DMS153 treated with DMSO at 0.1 percent for 48 hours (cell line): ENCODE results near the gene SAMD4B.
A peak's percentile ranks its signal among the peaks of the same experiment; 100 is the strongest.

Source experiments
- DNase-seq: peaks from one replicate; lab custom pipeline; 2025; ENCODE audit not compliant: unreplicated experiment; lab: John Stamatoyannopoulos, UW

SAMD4B gene

DNA sequence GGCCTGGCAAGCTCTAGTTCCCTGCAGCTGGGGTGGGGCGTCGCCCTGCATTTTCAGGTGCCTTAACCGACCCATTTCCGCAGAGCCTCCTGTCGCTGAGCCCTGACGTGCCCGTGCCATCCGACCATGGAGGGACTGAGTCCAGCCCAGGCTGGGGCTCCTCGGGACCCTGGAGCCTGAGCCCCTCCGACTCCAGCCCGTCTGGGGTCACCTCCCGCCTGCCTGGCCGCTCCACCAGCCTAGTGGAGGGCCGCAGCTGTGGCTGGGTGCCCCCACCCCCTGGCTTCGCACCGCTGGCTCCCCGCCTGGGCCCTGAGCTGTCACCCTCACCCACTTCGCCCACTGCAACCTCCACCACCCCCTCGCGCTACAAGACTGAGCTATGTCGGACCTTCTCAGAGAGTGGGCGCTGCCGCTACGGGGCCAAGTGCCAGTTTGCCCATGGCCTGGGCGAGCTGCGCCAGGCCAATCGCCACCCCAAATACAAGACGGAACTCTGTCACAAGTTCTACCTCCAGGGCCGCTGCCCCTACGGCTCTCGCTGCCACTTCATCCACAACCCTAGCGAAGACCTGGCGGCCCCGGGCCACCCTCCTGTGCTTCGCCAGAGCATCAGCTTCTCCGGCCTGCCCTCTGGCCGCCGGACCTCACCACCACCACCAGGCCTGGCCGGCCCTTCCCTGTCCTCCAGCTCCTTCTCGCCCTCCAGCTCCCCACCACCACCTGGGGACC lies 65.6 kb downstream of the SAMD4B start:
- no peak for DNase-seq

DNA sequence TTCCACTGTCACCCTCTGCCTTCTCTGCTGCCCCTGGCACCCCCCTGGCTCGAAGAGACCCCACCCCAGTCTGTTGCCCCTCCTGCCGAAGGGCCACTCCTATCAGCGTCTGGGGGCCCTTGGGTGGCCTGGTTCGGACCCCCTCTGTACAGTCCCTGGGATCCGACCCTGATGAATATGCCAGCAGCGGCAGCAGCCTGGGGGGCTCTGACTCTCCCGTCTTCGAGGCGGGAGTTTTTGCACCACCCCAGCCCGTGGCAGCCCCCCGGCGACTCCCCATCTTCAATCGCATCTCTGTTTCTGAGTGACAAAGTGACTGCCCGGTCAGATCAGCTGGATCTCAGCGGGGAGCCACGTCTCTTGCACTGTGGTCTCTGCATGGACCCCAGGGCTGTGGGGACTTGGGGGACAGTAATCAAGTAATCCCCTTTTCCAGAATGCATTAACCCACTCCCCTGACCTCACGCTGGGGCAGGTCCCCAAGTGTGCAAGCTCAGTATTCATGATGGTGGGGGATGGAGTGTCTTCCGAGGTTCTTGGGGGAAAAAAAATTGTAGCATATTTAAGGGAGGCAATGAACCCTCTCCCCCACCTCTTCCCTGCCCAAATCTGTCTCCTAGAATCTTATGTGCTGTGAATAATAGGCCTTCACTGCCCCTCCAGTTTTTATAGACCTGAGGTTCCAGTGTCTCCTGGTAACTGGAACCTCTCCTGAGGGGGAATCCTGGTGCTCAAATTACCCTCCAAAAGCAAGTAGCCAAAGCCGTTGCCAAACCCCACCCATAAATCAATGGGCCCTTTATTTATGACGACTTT lies 66.4 kb downstream of the SAMD4B start:
- peak; percentile 18 for DNase-seq

DNA sequence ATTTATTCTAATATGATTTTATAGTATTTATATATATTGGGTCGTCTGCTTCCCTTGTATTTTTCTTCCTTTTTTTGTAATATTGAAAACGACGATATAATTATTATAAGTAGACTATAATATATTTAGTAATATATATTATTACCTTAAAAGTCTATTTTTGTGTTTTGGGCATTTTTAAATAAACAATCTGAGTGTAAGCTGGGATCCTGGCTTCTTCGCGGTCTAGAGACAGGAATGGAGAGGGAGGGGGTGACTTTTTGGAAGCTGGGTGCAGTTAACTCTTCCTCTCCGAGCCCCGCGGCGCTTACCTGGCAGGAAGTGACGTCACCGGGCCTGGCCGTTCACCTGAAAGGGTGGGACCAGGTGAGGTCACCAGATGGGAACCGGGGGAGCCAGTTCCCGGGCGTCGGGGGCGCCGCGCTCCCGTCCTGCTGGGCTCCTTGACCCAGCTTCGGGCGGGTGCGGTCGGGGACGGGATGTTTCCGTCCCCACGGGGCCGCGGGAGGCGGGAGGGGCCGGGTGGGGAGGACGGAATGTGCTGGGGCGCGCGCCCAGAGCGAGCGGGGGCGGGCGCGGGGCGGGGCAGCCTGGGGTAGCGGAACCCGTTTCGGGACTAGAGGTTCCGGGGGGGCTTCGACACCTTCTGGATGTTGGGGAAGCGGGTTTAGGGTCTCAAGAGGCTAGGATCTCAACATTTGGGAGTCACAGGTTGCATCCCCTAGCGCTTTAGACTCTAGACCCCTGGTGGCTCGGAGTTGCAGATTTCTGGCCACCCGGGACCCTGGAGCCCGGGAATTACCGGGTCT lies 67.2 kb downstream of the SAMD4B start:
- DNase-seq: peak; percentile 83

DNA sequence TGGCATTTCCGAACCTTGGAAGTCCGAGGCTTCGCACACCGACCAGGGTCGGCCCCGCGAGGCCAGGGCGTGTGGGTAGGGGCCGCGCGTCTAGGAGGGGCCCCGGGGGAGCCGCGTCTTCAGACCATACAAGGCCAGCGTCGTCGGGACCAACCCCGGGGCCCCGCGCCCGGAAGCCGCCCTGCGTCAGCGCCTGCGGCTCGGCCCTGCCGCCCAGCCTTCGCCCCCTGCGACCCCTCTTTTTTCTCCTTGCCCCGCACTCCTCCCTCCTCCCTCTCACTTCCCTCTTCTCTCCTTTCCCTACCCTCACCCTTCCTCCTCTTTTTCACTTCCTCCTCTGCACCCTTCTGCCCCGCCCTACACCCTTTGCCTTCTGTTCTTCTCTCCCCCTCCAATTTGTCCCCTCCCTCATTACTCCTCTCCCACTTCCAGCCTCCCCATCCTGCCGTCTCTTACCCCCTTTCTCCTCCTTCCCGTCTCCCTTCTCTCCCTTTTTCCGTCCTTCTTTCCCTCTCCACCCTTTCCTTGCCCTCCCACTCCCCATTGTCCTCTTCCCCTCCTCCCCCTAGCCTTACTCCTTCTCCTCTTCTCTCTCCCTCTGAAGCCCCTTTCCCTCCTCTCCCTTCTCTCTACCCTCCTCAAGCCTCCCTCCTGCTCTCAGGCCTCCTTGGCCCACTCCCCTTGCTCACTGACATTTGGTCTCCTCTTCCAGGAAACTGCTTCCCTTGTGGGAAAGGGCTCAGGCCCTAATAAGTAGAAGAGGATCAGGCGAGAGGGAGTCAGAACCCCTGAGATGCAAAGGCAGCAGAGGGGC lies 68.0 kb downstream of the SAMD4B start:
- DNase-seq: no peak

DNA sequence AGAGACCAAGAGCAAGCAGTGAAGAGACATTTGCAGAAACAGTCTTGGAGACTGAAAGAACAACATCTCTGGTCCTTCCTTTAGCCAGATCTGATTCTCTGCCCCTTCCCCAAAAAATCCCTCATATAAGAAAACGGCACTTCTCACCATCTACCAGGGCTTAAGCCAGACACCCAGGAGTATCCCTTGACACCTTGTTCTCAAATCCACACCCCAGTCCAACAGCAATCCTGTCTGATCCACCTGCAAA lies 68.5 kb downstream of the SAMD4B start:
- no peak for DNase-seq

DNA sequence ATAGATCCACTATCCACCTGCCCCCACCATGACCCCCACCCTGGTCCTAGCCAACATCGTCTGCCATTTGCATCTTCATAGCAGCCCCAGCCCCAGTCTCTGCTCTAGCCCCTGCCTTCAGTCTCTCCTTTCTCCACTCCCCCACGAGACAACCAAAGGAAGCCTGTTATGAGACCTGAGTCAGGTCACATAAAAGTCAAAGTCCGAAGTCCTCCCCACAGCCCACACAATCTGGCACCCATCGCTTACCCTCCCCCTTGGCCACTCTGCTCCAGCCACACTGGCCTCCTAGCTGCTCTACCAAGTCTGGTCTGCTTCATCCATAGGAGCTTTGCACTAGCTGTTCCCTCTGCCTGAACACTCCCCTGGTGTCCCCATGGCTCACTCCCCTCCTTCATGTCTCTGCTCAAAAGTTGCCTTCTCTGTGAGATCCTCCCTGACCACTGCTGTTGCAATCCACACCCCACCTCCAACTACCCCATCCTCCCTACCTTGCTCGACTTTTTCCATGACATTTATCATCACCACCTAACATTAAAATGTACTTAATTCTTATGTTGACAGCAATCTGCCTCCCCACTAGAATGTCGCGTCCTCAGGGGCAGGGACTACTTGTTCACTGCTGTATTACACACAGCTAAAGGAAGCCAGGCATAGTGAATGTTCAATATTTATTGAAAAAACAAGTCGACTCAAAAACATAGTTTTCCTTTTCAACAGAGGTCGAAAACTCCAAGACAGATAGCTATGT lies 69.0 kb downstream of the SAMD4B start:
- no peak for DNase-seq

DNA sequence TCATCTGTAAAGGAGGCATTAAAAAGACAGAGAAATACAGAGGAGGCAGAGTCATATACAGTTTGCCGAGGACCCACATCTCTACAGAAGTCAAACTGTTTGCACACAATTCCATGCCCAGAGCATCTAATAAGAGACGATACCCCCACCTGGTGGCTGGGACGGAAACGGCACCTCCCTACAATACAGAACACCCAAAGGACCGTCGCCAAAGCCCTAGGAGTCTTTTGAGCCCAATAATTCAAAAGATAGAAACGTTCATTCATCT lies 69.5 kb downstream of the SAMD4B start:
- peak; percentile 93 for DNase-seq

DNA sequence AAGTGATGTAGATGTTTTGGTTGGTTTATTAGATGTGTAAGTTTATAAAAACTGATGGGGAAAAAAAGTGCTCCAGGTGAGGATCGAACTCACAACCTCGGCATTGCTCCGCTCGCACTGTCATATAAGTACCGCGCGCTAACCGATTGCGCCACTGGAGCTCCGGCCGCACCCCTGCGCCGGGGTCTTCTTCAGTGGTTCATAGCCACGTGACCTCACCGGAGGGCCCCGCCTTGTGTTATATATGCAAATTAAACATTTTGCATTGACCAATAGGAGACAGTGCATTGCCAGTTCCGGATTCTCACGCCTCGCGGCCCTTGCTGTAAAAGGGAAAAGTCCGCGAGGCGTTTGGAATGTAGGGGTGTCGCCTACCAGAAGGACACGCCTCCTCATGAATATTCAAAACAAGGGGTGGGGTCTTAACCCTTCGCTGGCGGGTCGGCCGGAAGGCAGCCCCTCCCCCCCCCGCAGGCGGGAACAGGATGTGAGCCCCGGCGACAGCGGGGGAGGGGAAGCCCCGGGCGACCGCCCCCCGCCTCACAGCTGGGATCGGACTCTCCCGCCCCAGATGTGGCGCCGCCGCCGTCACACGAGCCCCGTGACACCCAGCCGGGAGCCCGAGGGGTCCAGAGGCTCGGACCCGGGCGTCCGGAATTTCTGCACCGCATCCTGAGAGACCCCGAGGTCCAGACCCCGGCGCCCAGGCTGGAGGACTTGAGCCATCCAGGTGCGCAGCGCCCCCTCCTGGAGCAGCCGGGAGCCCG lies 70.1 kb downstream of the SAMD4B start, which contains the start of gene PLEKHG2:
Gene PLEKHG2 (plus strand): TSS at position 570 of the 767 bp plus-strand sequence. CDS start 1,418 bp downstream, outside the sequence.
- peak; percentile 96 for DNase-seq

DNA sequence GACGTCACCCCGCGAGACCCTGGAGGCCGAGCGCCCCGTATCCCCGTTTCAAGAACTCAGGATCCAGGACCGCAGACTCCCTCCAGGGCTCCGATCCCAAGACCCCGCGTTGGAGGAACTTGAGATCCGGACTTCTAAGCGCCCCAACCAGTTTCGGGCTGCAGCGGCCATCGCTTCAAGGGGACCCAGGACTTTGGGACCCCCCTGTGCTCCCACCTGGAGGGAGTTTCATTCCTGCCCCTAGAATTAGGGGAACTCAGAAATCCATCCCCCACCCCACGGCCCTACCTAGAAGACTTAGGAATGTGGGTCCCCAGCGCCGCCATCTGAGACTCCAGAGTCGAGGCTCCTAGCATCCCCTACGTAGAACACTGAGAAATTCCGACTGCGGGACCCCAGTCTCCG lies 70.6 kb downstream of the SAMD4B start:
- DNase-seq: no peak

DNA sequence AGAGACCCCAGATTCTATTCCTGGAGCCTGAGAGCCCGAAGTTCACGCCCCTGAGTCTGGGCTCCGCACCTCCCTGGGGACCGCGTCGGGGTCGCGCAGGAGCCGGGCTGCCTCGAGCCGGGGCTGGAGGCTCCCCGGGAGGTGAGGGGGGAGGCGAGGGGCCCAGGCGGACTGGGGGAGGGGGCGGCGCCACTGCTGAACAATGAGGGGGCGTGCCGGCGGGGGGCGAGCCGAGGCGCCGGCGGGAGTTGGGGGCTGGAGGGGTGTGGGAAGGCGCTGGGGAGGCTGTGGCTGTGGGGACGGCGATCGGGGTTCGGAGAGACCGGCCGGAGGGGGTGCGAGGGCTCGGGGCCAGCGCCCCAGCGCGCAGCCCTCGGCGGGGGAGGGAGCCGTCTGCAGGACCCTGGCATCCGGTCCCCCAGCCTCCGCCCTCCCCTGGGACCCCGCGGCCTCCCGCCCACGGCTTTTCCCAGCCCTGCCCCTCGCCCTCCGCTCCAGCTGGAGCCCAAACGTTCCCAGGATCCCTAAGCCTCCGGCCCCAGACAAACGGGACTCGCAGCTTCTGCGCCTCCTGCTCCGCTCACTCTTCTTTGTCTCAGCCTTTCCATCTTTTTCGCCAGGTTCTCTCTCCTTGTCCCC lies 71.2 kb downstream of the SAMD4B start:
- DNase-seq: peak; percentile 14

DNA sequence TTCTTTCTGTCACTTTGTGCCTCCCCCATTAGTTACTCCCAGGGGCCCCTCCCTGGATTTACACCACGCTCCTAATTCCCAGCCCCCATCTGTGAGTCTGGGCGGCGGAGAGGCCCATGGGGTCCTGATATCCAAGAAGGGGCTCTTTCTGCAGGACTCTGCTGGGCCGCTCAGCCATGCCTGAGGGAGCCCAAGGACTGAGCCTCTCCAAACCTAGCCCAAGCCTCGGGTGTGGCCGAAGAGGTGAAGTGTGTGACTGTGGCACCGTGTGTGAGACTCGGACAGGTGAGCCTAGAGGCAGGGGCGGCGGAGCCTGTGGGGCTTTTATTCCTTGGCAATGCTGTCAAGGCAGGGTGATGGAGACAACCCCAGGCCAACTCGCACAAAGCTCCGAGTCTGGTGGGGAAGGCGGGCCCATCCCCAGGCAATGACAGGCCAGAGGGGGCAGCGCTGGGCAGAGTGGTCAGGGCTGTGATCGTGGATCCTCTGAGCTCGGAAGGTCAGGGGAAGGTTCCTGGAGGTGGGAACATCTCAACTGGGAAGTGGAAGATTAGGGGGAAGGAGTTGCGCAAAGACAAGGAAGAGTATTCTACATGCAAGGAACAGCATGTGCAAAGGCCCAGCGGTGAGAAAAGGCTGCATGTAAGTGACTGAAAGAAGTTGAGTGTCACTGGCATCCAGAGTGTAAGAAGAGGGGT lies 71.8 kb downstream of the SAMD4B start:
- no peak for DNase-seq

DNA sequence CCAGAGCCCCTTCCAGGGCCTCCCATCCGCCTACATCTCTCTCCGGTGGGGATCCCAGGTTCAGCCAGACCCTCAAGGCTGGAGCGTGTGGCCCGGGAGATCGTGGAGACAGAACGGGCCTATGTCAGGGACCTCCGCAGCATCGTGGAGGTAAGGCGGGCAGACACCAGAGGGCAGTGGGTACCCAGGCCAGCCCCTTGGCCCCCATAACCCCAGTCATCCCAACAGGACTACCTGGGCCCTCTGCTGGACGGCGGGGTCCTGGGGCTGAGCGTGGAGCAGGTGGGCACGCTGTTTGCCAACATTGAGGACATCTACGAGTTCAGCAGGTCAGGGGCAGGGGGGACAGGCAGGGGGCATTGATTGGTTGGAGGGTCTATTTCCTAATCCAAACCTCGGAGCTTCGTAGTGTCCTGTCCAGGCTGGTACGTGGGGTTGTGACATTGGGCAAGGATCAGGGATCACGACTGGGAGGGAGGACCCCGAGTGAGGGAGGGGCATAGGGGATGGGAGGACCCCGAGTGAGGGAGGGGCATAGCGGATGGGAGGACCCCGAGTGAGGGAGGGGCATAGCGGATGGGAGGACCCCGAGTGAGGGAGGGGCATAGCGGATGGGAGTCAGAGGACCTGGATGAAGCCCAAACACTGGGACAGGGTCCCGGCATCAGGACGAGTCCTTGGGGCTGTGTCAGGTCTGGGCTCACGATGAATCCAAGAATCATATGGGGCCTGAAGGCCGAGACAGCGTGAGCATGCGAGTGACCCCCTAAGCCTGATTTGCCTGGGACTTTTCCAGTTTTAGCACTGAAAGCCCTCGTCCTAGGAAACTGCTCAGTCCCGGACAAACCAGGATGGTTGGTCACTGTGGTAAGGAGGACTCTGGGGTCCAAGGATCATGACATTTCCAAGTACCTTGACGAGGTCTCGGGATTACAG lies 73.2 kb downstream of the SAMD4B start:
- DNase-seq: no peak

DNA sequence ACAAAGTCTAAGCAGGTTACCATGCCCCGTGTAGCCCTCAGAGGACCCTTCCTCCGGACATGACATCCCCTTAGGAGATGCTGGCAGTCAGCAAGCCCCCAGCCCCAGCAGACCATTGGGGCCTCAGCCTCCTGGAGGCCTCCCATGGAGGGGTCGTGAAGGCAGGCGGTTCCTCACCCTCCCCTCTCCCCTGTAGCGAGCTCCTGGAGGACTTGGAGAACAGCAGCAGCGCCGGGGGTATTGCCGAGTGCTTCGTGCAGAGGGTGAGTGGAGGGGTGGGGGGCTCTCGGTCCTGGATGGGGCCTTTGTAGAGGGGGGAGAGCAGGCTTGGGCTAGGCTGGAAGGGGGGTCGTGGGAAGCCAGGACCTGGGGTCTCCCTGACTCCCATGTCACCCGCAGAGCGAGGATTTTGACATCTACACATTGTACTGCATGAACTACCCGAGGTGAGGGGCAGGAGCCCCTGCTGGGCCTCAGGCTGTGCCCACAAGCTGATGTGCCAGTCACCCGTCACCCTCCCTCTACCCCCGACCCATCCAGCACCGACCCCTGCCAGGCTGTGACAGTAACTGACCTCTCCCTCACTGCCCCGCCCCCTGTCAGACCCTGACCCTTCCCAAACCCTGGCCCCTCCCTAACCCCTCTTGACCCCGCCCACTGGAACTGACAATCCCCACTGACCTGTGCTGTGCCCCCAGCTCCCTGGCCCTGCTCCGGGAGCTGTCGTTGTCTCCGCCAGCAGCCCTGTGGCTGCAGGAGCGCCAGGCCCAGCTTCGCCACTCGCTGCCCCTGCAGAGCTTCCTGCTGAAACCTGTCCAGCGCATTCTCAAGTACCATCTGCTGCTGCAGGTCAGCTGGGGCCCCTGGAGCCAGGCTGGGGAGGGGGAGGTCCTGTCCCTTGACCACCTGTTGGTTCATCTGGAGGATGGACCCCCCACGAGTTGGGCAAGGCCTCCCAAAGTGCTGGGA lies 74.2 kb downstream of the SAMD4B start:
- DNase-seq: no peak

DNA sequence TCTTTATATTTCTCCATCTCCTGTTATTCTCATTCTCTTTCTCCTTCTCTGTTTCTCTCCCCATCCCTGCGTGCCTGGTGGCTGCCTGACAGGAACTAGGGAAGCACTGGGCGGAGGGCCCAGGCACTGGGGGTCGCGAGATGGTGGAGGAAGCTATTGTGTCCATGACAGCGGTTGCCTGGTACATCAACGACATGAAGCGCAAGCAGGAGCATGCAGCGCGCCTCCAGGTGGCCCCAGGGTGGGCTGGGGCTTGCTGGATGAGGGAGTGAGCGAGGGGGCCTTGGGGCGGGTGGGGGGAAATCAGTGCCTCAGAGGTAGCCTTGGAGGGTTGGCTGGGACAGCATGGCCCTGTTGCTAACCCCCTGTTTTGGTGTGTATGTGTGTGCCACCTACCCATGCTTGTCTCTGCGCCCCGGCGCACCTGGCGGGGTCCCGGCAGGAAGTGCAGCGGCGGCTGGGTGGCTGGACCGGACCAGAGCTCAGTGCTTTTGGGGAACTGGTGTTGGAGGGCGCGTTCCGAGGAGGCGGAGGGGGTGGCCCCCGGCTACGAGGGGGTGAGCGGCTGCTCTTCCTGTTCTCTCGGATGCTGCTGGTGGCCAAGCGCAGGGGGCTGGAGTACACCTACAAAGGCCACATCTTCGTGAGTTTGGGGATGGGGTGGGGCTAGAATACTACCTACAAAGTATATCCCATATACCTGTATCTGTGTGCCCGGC lies 75.4 kb downstream of the SAMD4B start:
- no peak for DNase-seq

DNA sequence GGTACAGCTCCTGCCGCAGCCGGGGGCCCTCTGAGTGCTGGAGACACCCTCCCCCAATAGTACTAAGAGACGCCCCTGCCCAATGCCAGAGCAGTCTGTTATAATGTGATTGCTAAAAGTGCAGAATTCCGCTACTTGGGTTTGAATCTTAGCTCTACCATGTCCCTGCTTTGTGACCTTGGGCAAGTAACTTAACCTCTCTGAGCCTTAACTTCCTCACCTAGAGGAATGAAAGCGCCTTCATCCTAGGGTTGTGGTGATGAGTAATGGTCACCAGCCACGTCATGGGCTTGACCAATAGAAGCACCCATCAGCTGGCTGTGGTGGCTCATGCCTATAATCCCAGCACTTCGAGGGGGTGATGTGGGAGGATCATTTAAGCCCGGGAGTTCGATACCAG lies 76.8 kb downstream of the SAMD4B start:
- DNase-seq: no peak

DNA sequence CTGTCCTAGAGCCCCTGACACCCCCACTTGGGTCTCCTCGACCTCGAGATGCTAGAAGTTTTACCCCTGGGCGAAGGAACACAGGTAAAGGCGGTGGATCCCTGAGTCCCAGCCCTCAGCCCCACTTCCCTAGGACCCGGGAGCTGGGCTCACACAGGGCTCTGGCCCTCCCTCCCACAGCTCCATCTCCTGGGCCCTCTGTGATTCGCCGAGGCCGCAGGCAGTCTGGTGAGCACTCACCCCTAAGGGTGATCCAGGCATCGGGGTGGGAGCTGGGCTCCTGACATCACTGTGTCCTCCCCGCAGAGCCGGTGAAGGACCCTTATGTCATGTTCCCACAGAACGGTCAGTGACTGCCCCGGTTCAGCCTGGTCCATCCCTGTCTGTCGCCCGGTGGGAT lies 78.5 kb downstream of the SAMD4B start:
- DNase-seq: no peak
